PC-3 (cell line): ENCODE results near the gene OTOS.

ENCODE experiments used
- EZH2phosphoT487 ChIP-seq: fragments of 300-600 bp; sonication (generic); IDR thresholded peaks from 2 replicates; pipeline ENCODE4 v1.6.1; 2018; ENCODE audit warnings: mild to moderate bottlenecking, antibody characterized with exemption, low read length, borderline replicate concordance
- TF ChIP-seq, protein P1 (sequence below): fragments of 300-600 bp; sonication (generic); conservative IDR thresholded peaks from 2 replicates; pipeline ENCODE4 v1.5.1; 2017; ENCODE audit warnings: antibody characterized with exemption, low read depth, mild to moderate bottlenecking, low read length

- TF ChIP-seq, protein P1, sequence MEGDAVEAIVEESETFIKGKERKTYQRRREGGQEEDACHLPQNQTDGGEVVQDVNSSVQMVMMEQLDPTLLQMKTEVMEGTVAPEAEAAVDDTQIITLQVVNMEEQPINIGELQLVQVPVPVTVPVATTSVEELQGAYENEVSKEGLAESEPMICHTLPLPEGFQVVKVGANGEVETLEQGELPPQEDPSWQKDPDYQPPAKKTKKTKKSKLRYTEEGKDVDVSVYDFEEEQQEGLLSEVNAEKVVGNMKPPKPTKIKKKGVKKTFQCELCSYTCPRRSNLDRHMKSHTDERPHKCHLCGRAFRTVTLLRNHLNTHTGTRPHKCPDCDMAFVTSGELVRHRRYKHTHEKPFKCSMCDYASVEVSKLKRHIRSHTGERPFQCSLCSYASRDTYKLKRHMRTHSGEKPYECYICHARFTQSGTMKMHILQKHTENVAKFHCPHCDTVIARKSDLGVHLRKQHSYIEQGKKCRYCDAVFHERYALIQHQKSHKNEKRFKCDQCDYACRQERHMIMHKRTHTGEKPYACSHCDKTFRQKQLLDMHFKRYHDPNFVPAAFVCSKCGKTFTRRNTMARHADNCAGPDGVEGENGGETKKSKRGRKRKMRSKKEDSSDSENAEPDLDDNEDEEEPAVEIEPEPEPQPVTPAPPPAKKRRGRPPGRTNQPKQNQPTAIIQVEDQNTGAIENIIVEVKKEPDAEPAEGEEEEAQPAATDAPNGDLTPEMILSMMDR, result no peak
- no peak for TF ChIP-seq EZH2phosphoT487
Observed at GRCh38 chr2:240162939-240163714, 22.7 kb upstream of the OTOS start.
